B cell (primary cell): ENCODE results near the gene ABCC1.

Source experiments
- CTCF ChIP-seq: fragments of 200-600 bp; IDR thresholded peaks from one replicate; pipeline ENCODE4 v1.8.0; 2022; ENCODE audit warnings: antibody characterized with exemption, mild to moderate bottlenecking
- EZH2 ChIP-seq: IDR thresholded peaks from 2 replicates; pipeline ENCODE4 v1.6.1; 2012; ENCODE audit warnings: borderline replicate concordance, low read depth, mild to moderate bottlenecking, moderate library complexity, low read length; ENCODE audit not compliant: insufficient read depth, poor library complexity, severe bottlenecking

- TF ChIP-seq CTCF, result no peak
- TF ChIP-seq EZH2, result no peak
Measured at GRCh38 chr16:15948532-15949209, 745 bp upstream of the ABCC1 start.
